Muscle of back (tissue), 11 donors: ENCODE measurements around the gene RPS26. TPM values are rescaled to one million over a fixed set of nuclear protein-coding genes. Genes with fewer than 3 reads are reported as not detected.
"Not testable (repeated sequence)": the region's sequence is repeated elsewhere in the genome, so short reads cannot be mapped to it uniquely, and the experiment has no call there.

Experiments
- DNase-seq, 3 donors: peaks; one replicate each; pipeline versions ENCODE4 v3.0.0 to v3.0.0-alpha.2; 2013
- polyA plus RNA-seq, 10 donors: library from polyadenylated mRNA; unstranded; fragments of 120-200 nt; gene quantifications; one replicate each; pipeline ENCODE4 v1.2.1, GENCODE V29; 2013; ENCODE audit not compliant: insufficient read length in 10 of 10

RPS26 gene
- polyA plus RNA-seq, 10 donors = 79.8 to 679 (median 311) TPM

DNA sequence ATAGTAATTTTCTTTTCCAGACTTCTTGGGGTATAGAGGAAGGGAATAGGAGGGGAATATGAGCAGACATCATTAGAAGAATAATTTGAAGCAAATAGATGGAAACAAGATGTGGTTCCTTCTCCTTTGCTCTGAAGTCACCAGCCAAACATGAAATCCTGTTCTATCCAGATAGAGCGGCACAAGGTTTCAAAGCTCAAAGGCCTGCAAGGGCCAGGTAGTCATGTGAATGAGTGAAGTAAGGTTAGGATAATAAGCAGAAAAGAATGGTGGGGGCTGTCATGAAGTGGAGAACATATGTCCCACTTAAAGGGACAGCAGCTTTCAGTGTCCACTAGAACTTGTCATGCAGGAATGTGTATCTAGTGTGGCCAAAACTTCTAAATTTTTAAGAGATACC is 23.4 kb upstream of the RPS26 start:
- no peak for DNase-seq

GRCh38 chr12:56020423-56021184 is 21.1 kb upstream of the RPS26 start, which contains the start of gene IKZF4:
IKZF4 (plus strand) TSS chr12:56021043; CDS start chr12:56021494, 451 bp downstream.
- DNase-seq = peak; percentile 61 to 92 (median 70)

DNA sequence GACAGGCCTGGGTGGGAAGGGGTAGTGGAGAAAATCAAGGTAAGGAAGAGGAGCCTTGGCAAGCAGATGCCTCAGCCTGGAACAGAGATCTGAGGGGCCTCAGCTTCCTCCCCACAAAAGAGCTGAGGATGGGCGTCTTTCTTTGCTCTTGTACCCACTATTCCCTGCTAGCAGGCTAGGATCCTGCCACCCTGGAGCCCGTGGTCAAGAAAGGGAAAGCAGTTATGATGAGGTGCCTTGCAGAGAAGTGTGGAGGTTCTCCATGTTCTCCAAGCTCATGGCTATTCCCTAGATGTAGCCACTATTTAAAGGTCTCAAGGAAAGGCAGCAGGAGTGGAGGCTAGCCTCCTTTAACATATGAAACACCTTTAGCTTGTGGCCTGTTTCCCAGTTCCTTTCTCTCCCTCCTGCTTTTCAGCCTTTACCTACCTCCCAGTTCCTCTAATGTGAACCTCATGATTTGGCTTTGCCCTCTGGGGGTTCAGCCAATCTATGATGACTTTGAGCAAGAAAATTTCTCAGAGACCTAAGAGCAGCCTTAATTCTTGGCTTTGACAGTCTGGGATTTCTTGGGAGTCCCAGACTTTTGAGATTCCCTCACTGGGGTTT is 19.7 kb upstream of the RPS26 start:
- DNase-seq = no peak

DNA sequence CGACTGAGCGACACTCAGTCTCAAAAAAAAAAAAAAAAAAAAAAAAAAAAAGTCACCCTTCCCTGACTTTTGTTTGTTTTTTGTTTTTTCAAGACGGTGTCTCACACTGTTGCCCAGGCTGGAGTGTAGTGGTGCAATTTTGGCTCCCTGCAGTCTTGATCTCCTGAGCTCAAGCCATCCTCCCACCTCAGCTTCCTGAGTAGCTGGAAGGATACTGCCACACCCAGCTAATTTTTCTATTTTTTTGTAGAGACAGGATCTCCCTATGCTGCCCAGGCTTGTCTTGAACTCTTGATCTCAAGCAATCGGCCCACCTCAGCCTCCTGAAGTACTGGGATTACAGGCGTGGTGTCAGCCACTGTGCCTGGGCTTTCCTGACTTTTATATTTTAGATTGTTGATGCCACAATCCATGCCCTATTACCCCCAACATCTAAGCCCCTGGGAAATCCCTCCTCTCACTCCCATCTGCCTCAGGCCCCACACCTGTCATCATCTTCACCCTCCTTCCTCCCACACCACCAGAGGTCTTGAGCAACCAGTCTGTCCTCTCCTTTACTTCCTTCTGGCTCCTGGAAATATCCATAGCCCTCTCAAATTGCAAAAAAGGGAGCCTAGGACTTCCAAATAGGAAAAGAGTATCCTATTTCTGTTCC is 13.1 kb upstream of the RPS26 start:
- no peak for DNase-seq

DNA sequence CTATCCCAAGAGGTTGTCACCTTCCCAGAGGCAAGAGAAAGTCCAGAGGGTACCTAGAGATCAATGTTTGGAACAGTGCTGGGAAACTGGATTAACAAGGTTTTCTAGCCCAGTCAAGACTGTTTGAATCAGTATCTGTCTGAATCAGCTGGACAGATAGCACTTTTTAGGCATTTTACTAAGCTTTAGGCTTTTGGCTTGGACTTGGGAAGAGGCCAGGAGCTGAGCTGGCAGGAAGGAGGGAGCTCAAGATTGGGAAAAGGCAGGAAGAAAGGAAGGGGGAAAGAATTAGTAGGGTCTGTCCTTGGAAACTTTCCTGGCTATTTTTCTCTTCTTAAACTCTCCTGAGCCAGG is 12.6 kb upstream of the RPS26 start:
- DNase-seq = peak in 2 of 3 donors; percentile 29 to 44

DNA sequence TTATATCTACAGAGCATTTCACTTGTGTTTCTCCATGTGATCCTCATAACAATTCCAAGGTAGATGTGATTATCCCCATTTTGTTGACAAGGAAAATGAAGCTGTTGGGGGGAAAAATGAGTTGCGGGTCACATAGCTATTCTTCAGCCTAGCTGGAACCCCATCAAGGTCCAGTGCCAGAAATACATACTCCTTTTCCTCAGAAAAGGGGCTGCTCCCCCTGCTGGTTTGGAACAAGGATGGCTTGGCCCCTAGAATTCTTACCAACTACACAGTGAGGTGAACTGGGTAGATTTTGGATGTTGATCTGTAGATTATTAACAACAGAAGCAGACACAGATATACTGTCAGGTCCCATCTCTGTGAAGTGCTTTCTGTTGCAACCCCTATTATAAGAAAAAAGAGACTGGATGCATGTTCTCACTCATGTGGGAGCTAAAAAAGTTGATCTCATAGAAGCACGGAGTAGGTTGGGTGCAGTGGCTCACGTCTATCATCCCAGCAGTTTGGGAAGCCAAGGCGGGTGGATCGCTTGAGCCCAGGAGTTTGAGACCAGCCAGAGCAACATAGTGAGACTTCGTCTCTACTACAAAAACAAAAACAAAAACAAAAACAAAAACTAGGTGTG is 11.9 kb upstream of the RPS26 start:
- DNase-seq = peak; percentile 48 to 83 (median 75)

DNA sequence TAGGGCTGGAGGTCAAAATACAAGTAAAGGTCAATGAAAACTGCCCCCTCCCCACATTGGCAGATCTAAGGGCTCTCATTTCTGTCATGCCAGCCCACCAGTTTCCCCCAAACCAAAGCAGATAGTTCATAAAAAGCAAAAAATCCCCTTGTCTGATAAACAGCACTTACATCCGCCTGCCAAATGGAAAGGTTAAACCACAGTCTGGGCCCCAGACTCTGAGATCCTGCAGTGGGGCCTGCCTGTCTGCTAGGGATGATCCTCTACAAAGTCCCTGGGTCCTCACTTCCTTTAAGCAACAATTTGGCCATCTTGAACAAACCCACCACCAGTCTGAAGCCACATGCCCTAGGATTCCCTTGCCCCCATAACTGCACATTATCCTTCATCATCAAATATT is 9.7 kb upstream of the RPS26 start:
- no peak for DNase-seq

DNA sequence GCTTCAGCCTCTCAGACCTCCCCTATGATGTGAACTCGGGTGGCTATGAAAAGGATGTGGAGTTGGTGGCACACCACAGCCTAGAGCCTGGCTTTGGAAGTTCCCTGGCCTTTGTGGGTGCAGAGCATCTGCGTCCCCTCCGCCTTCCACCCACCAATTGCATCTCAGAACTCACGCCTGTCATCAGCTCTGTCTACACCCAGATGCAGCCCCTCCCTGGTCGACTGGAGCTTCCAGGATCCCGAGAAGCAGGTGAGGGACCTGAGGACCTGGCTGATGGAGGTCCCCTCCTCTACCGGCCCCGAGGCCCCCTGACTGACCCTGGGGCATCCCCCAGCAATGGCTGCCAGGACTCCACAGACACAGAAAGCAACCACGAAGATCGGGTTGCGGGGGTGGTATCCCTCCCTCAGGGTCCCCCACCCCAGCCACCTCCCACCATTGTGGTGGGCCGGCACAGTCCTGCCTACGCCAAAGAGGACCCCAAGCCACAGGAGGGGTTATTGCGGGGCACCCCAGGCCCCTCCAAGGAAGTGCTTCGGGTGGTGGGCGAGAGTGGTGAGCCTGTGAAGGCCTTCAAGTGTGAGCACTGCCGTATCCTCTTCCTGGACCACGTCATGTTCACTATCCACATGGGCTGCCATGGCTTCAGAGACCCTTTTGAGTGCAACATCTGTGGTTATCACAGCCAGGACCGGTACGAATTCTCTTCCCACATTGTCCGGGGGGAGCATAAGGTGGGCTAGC is 7.0 kb upstream of the RPS26 start:
- no peak for DNase-seq

GRCh38 chr12:56037161-56037560 is 4.6 kb upstream of the RPS26 start:
- DNase-seq = no peak

DNA sequence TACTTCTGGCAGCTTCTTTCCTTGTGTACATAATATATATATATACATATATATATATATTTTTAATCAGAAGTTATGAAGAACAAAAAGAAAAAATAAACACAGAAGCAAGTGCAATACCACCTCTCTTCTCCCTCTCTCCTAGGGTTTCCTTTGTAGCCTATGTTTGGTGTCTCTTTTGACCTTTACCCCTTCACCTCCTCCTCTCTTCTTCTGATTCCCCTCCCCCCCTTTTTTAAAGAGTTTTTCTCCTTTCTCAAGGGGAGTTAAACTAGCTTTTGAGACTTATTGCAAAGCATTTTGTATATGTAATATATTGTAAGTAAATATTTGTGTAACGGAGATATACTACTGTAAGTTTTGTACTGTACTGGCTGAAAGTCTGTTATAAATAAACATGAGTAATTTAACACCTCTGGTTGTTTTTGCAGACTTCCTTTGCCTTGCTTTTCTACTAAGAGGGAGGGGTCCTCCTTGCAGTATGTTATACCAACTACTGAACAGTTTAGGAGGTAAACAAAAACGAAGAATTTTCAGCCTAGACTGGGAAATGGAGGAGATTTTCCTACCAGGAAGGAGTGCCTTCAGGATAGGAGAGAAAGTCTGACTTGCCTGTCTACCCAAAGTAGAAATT is 3.6 kb upstream of the RPS26 start:
- DNase-seq = no peak

GRCh38 chr12:56040151-56040550 is 1.6 kb upstream of the RPS26 start:
- no peak for DNase-seq

DNA sequence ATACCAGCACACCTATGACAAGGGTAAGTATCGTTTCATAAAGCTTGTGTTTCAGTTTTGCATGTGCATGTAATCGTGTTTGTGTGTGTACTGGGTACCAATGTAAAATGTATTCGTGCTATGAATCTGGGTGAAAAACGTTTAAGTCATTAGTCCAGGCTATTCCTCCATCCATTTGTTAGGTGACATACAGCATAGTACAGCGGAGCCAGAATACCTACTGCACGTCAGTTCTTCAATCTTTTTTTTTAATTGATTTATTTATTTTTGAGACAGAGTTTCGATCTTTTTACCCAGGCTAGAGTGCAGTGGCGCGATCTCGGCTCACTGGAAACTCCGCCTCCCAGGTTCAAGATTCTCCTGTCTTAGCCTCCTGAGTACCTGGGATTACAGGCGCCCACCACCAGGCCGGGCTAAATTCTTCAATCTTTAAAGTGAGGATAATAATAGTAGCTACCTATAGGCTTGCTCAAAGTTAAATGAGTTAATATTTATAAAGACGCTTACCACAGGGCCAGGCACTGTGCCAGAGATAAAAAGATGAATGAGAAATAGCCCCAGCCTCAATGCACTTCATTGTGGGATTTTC is 661 bp upstream of the RPS26 start:
- no peak for DNase-seq

- DNase-seq = not testable (repeated sequence)
These were observed 704 bp downstream of the RPS26 start for GRCh38 chr12:56042430-56042813.

- DNase-seq = no peak
These were observed 1.1 kb downstream of the RPS26 start for GRCh38 chr12:56042843-56043242.

DNA sequence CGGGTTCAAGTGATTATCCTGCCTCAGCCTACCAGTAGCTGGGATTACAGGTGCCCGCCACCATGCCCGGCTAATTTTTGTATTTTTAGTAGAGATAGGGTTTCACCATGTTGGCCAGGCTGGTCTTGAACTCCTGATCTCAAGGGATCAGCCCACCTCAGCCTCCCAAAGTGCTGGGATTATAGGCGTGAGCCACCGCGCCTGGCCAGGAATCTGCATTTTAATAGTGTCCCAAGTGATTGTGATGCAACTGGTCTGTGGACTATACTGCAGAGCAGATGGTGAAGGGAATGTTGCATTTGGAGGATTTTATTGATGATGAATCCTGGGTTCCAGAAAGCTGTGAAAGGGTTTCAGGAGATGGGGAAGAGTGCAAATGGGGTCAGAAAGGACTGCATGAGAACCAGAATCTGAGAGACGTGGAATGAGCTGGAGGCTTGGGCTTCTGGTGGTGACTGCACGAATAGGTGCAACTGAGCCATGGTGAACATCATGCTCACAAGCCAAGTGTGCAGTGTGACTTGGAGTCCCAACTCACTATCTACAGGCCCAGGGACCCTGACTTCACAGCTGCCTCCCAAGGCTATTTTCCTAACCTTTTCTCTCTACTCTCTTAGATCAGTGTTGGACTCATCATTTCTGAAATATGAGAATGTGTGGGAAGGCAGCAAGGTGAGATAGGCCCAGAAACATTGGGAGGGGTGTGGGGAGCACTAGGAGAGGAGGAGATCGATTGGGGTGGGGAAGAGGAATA is 4.5 kb downstream of the RPS26 start:
- no peak for DNase-seq

DNA sequence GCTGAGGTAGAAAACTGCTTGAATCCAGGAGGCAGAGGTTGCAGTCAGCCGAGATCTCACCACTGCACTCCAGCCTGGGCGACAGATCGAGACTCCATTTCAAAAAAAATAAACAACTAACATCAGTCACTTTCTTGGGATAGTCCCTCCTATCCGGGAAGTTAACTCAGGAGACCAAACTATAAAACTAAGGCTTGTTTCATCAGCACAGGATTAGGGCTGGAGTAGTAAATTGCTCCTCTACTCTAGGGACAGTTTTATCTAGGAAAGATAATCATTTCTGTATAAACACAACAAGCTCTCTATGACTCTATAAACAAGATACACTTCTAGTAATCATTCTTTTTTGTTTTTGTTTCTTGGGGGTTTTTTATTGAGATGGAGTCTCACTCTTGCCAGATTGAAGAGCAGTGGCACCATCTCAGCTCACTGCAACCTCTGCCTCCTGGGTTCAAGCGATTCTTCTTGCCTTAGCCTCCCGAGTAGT is 11.7 kb downstream of the RPS26 start:
- DNase-seq = no peak

GRCh38 chr12:56059964-56060363 is 18.2 kb downstream of the RPS26 start:
- DNase-seq = not testable (repeated sequence)

DNA sequence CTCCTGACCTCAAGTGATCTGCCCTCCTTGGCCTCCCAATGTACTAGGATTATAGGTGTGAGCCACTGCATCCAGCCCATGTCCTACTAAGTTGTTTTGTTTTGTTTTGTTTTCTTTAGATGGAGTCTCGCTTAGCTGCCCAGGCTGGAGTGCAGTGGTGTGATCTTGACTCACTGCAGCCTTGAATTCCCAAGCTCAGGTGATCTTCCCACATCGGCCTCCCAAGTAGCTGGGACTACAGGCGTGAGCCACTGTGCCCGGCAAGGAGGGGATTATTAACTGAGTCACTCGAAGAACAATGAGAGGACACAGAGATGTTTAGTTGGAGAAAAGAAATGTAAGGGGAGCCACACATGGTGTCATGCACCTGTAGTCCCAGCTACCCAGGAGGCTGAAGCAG is 20.3 kb downstream of the RPS26 start:
- no peak for DNase-seq

DNA sequence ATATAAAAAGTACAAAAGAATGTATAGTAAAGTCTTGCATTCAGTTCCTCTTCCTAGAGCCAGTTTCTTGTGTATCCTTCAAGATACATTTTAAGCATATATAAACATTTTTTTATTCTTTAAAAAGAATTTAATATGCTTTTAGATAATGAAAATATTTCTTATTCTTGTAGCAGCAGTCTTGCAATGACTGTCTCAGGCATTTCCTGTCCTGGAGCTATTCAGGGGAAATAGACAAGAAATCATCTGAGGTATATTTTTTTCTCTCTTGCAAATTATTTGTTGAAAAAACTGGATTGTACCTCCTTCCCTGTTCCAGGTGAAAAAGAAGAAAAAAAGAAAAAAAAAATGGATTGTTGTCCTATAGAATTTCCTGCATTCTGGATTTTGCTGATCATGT is 21.3 kb downstream of the RPS26 start:
- DNase-seq = no peak

DNA sequence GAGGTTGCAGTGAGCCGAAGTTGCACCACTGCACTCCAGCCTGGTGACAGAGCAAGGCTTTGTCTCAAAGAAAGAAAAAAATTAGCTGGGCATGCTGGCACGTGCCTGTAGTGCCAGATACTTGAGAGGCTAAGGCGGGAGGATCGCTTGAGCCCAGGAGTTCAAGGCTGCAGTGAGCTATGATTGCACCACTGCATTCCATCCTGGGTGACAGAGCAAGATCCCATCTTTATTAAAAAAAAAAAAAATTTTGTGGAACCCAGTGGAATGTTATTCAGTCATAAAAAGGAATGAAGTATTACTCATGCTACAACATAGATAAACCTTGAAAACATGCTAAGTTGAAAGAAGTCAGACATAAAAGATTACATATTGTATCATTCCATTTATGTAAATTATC is 29.9 kb downstream of the RPS26 start:
- no peak for DNase-seq
